ENCODE results near the gene SLAIN2. TPM values are rescaled to one million over a fixed set of nuclear protein-coding genes. Genes with fewer than 3 reads are reported as not detected.

Gene SLAIN2
- total RNA-seq, 4 donors from 2014 or later = 68.4 to 238 (median 115) TPM

DNA sequence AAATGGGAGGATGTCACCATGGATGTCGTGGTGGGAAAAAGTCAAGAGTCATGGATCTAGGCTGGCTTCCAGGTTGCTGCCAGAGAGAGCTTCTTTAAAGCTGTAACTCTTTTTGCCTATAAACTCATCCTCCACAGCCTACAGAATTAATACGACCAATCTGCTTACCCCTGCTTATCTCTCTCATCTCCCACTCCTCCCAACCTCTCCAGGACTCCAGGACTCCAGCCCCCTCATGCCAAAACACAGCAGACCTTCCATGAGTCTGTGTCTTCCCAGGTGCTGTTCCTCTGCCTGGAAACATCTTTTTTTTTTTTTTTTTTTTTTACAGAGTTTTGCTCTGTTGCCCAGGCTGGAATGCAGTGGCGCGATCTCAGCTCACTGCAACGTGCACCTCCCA, 126.6 kb downstream of the SLAIN2 start:
- Histone ChIP-seq H3K36me3 (no peaks in the 10 kb centered on the region), H3K27me3 (no peaks in the 10 kb centered on the region), H3K4me1 (no peaks in the 10 kb centered on the region), H3K27ac (no peak overlapping the region), H3K4me3 (no peak overlapping the region), H3K9me3 (peaks cover 0 to 7% (median 0%) of the 10 kb centered on the region in 3 donors)
- WGBS, 2 donors (ENCODE audit: low coverage in 1 of 2) = 48 to 51% methylated on average over 2 of the region's 5 CpGs
- TF ChIP-seq EP300 (IDR thresholded peaks at IDR 0.05) (no peak), POLR2A (IDR thresholded peaks at IDR 0.05) (no peak), POLR2AphosphoS5 (IDR thresholded peaks at IDR 0.05) (no peak)
- TF ChIP-seq, protein P1, sequence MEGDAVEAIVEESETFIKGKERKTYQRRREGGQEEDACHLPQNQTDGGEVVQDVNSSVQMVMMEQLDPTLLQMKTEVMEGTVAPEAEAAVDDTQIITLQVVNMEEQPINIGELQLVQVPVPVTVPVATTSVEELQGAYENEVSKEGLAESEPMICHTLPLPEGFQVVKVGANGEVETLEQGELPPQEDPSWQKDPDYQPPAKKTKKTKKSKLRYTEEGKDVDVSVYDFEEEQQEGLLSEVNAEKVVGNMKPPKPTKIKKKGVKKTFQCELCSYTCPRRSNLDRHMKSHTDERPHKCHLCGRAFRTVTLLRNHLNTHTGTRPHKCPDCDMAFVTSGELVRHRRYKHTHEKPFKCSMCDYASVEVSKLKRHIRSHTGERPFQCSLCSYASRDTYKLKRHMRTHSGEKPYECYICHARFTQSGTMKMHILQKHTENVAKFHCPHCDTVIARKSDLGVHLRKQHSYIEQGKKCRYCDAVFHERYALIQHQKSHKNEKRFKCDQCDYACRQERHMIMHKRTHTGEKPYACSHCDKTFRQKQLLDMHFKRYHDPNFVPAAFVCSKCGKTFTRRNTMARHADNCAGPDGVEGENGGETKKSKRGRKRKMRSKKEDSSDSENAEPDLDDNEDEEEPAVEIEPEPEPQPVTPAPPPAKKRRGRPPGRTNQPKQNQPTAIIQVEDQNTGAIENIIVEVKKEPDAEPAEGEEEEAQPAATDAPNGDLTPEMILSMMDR (IDR thresholded peaks at IDR 0.05) = no peak
- ATAC-seq = no peak

DNA sequence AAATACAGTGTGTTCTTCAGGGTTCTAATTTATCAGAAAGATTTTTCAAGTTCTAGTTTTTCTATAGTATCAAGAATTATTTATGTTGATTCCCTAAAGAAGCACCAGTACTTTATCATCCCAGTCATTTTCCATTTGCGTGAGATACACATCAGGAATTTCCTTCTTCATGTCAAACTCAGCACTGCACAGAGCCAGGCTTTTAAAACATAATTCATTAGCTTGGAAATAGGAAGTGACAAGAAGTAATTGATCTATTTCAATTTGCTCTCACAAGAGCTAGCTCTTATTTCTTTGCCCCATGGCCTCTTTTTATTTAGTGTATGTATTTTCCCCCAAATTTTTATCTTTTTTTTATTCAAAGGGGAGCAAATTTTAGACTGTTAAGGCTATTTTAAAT, 128.8 kb downstream of the SLAIN2 start:
- ATAC-seq = no peak
- Histone ChIP-seq H3K36me3 (no peaks in the 10 kb centered on the region), H3K4me1 (no peaks in the 10 kb centered on the region), H3K27ac (no peak overlapping the region), H3K9me3 (no peaks in the 10 kb centered on the region), H3K27me3 (no peaks in the 10 kb centered on the region), H3K4me3 (no peak overlapping the region)
- TF ChIP-seq POLR2A (IDR thresholded peaks at IDR 0.05) (no peak), EP300 (IDR thresholded peaks at IDR 0.05) (no peak), POLR2AphosphoS5 (IDR thresholded peaks at IDR 0.05) (no peak)
- TF ChIP-seq, protein P1 (IDR thresholded peaks at IDR 0.05) = no peak
- WGBS, 2 donors (ENCODE audit: low coverage in 1 of 2) = 50 to 63% methylated on average over 1 of the region's 1 CpG

DNA sequence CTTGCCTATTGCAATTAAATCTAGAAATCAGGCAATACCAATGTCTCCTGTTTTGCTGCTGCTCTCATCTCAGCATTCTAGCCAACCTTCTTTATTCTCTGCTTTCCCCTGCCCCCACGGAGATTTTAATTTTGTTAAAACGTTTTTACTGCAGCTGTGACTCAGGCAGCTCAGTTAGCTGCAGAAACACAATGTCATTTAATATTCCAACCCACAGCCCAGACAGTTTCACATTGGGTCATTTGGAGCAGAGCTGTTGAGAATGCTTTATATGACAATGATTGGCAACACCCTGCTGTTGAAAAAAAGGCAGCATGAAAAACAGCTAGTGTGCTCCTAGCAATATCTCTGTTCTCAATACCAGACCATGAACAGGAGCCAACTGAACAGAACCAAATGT, 129.2 kb downstream of the SLAIN2 start:
- no peak overlapping the region for H3K4me3 ChIP-seq
- 11 to 60% methylated on average over 2 of the region's 2 CpGs for WGBS, 2 donors (ENCODE audit: low coverage in 1 of 2)
- TF ChIP-seq EP300 (IDR thresholded peaks at IDR 0.05) = no peak
- TF ChIP-seq, protein P1 (IDR thresholded peaks at IDR 0.05) = no peak
- no peak for TF ChIP-seq POLR2A (IDR thresholded peaks at IDR 0.05)
- no peak for TF ChIP-seq POLR2AphosphoS5 (IDR thresholded peaks at IDR 0.05)
- no peak overlapping the region for H3K27ac ChIP-seq
- no peaks in the 10 kb centered on the region for H3K27me3 ChIP-seq
- H3K4me1 ChIP-seq = no peaks in the 10 kb centered on the region
- no peaks in the 10 kb centered on the region for H3K36me3 ChIP-seq
- no peaks in the 10 kb centered on the region for H3K9me3 ChIP-seq
- no peak for ATAC-seq

DNA sequence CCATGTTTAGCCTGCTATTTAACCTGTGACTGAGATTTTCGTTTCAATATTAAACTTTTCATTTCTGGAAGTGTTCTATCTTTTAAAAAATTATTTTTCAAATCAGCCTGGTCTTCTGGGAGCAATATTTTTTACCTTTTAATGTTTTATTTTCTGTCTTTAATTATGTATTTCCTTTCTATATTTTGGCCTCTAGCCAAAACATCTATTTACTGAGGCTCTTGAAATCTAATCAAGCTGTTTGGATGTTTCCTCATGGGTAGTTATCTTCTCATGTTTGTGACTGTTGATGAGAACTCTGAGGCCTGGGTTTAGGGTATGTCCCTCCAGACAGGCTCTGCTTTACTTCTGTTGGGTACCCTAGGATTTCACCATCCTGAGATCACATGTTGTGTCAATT, 131.5 kb downstream of the SLAIN2 start:
- Histone ChIP-seq H3K4me3 (no peak overlapping the region), H3K27me3 (no peaks in the 10 kb centered on the region), H3K9me3 (no peaks in the 10 kb centered on the region), H3K27ac (no peak overlapping the region), H3K4me1 (no peaks in the 10 kb centered on the region), H3K36me3 (no peaks in the 10 kb centered on the region)
- TF ChIP-seq POLR2A (IDR thresholded peaks at IDR 0.05) = no peak
- ATAC-seq = no peak
- 73% methylated on average over 1 of the region's 1 CpG for WGBS, 2 donors (ENCODE audit: low coverage in 1 of 2)

DNA sequence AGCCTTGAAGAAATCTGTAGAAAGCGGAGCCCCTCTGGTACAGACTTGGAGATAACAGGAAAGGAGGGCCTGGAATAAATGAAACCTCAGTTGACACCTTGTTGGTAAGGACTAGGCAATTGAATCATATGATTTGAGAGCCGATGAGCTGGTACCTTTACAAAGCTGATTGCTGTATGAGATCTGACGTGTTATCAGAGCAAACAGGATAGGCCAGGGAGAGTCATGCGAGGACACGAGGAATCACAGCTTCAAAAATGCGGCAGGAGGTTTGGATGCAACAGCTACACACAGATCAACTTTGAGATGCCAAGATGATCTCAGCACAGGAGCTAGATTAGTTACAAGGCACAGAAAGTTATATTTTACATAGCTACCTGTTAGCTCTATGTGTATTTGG, 134.4 kb downstream of the SLAIN2 start:
- no peak for TF ChIP-seq EP300 (IDR thresholded peaks at IDR 0.05)
- TF ChIP-seq POLR2AphosphoS5 (IDR thresholded peaks at IDR 0.05) = no peak
- TF ChIP-seq POLR2A (IDR thresholded peaks at IDR 0.05) = no peak
- TF ChIP-seq, protein P1 (IDR thresholded peaks at IDR 0.05) = no peak

More for the DNA sequence above, 134.4 kb downstream of the SLAIN2 start:
- no peak overlapping the region for H3K4me3 ChIP-seq
- no peaks in the 10 kb centered on the region for H3K4me1 ChIP-seq
- peaks cover 4% of the 10 kb centered on the region for H3K27me3 ChIP-seq
- H3K9me3 ChIP-seq = no peaks in the 10 kb centered on the region
- WGBS, 2 donors (ENCODE audit: low coverage in 1 of 2) = 90 to 93% methylated on average over 5 to 6 of the region's 6 CpGs
- ATAC-seq = no peak
- no peak overlapping the region for H3K27ac ChIP-seq
- H3K36me3 ChIP-seq = no peaks in the 10 kb centered on the region

Other genes starting within 250 kb of the SLAIN2 start
- under 1 TPM in 3 of 4 donors, not detected in 1; 0.32 to 0.81 (median 0.39) TPM for gene TXK, start 207.3 kb upstream of the SLAIN2 start, total RNA-seq
- gene TEC, start 71.7 kb upstream of the SLAIN2 start, total RNA-seq = 1 to 10 TPM; 1.9 to 6.5 (median 3.1) TPM
- gene SLC10A4, start 141.8 kb downstream of the SLAIN2 start, total RNA-seq = 1 to 10 TPM in 1 of 4 donors, under 1 TPM in 1, not detected in 2; 0.27 to 1.4 TPM
- not detected for gene ZAR1, start 148.7 kb downstream of the SLAIN2 start, total RNA-seq